HEK293T (cell line): ENCODE measurements around the gene RNF212.

Source experiments
- ARNT ChIP-seq: fragments of 450-650 bp; IDR thresholded peaks from 2 replicates; pipeline ENCODE4 v1.6.1; 2017; ENCODE audit warnings: mild to moderate bottlenecking
- BHLHE40 ChIP-seq: fragments of 450-650 bp; IDR thresholded peaks from 2 replicates; pipeline ENCODE4 v1.6.1; 2016; ENCODE audit warnings: mild to moderate bottlenecking, moderate library complexity, borderline replicate concordance
- CTBP1 ChIP-seq: fragments of 450-650 bp; IDR thresholded peaks from 2 replicates; pipeline ENCODE4 v1.6.1; 2016; ENCODE audit warnings: borderline replicate concordance
- ELF4 ChIP-seq: fragments of 450-650 bp; IDR thresholded peaks from 2 replicates; pipeline ENCODE4 v1.6.1; 2017; ENCODE audit warnings: antibody characterized with exemption
- FOXA1 ChIP-seq: fragments of 450-650 bp; IDR thresholded peaks from 2 replicates; pipeline ENCODE4 v1.6.1; 2016; ENCODE audit warnings: mild to moderate bottlenecking
- FOXK2 ChIP-seq: fragments of 450-650 bp; IDR thresholded peaks from 2 replicates; pipeline ENCODE4 v1.6.1; 2016; ENCODE audit warnings: mild to moderate bottlenecking
- FOXM1 ChIP-seq: fragments of 450-650 bp; IDR thresholded peaks from 2 replicates; pipeline ENCODE4 v1.6.1; 2017; ENCODE audit warnings: mild to moderate bottlenecking, borderline replicate concordance
- HDGF ChIP-seq: fragments of 450-650 bp; IDR thresholded peaks from 2 replicates; pipeline ENCODE4 v1.6.1; 2017; ENCODE audit warnings: antibody characterized with exemption, borderline replicate concordance
- SP1 ChIP-seq: fragments of 450-650 bp; IDR thresholded peaks from 2 replicates; pipeline ENCODE4 v1.6.1; 2017
- SUZ12 ChIP-seq: fragments of 450-650 bp; IDR thresholded peaks from 2 replicates; pipeline ENCODE4 v1.6.1; 2016; ENCODE audit warnings: mild to moderate bottlenecking
- ZNF384 ChIP-seq: fragments of 450-650 bp; IDR thresholded peaks from 2 replicates; pipeline ENCODE4 v1.6.1; 2016

DNA sequence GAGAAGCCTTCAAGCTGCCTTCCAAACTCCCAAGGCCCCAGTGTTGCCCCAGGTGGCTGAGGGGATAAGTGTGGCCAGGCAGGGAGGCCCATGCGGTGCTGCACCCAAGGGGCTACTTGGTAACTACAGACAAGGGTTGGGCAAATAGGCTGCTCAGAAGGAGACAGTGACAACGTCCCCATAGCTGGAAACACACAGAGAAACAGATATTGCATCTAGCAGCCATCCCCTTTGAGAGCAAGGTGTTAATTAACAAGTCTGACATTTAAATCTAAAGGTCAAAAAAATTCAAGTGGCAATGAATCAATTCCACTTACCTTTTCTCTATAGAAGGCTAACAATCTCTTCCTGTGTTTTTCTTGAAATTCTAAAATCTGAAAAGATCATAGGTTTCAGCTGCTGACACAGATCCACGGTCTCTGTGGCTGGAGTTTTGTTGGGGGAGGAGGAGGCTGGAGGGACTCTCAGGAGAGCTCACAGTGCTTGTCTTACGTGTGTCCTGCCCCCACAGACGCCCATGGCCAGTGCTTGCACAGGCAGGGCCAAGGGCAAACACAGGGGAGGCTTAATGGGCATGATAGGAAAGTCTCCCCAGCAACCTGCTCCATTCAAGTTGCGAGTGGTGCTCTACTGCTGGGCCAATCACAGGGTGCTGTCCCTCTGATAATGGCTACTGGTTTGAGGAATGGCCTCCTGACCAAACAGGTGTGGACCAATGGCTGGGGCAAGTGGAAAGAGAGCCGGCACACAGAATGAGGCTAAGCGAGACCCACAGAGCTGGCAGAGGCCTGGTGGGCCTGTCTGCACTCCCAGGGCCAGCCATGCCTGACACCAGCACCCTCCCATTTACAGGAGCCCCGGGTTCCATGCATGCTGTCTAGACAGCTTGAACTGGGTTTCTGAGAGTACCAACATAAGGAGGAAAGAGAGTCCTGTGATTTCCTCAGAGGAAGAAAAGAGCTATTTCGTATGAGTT is 22.6 kb downstream of the RNF212 start:
- no peak for TF ChIP-seq FOXA1
- TF ChIP-seq FOXM1 = no peak
- TF ChIP-seq SUZ12 = no peak
- no peak for TF ChIP-seq BHLHE40
- TF ChIP-seq SP1 = no peak
- no peak for TF ChIP-seq ARNT
- no peak for TF ChIP-seq FOXK2
- no peak for TF ChIP-seq ELF4
- no peak for TF ChIP-seq ZNF384
- no peak for TF ChIP-seq CTBP1
- no peak for TF ChIP-seq HDGF
